GM12872 (cell line): ENCODE results near the gene KCTD18.
A peak's percentile ranks its signal among the peaks of the same experiment; 100 is the strongest.

Experiments used
- CTCF ChIP-seq: IDR thresholded peaks from 3 replicates; pipeline ENCODE4 v1.5.1; 2011; ENCODE audit warnings: low read depth, mild to moderate bottlenecking, low read length, moderate library complexity; ENCODE audit not compliant: insufficient read depth

The KCTD18 gene

GRCh38 chr2:200486529-200486928 lies 23.3 kb downstream of the KCTD18 start:
- TF ChIP-seq CTCF: no peak

- no peak for TF ChIP-seq CTCF
Observed at GRCh38 chr2:200484934-200485333, 24.9 kb downstream of the KCTD18 start.

GRCh38 chr2:200483729-200484198 lies 26.1 kb downstream of the KCTD18 start:
- TF ChIP-seq CTCF: peak; percentile 82

- TF ChIP-seq CTCF: no peak
Observed at GRCh38 chr2:200482194-200482593, 27.7 kb downstream of the KCTD18 start.

GRCh38 chr2:200479692-200480265 lies 30.1 kb downstream of the KCTD18 start:
- TF ChIP-seq CTCF: no peak

GRCh38 chr2:200477667-200478131 lies 32.2 kb downstream of the KCTD18 start:
- no peak for TF ChIP-seq CTCF

- TF ChIP-seq CTCF: no peak
Observed at GRCh38 chr2:200476836-200477235, 33.0 kb downstream of the KCTD18 start.
